ENCODE results near the gene ANGEL2.
"Not testable (repeated sequence)": the region's sequence is repeated elsewhere in the genome, so short reads cannot be mapped to it uniquely, and the experiment has no call there.

The ANGEL2 gene

GRCh38 chr1:213051127-213051880 is 35.6 kb upstream of the ANGEL2 start, which contains the start of gene RPS6KC1:
RPS6KC1 (plus strand) TSS chr1:213051241; CDS start chr1:213051405, 164 bp downstream.
- peak within 1 kb of the TSS; percentile 73 for H3K9ac ChIP-seq (ENCODE audit: low read depth, low read length, poor library complexity, severe bottlenecking)
- peaks cover 6% of the 10 kb centered on the region; the same call in 1 of the 2 replicates for H3K9me3 ChIP-seq (ENCODE audit: insufficient read depth, low read depth, low read length)
- H3K4me1 ChIP-seq (ENCODE audit: insufficient read depth, low read length, poor library complexity, severe bottlenecking), result peaks cover 29% of the 10 kb centered on the region
- H3K79me2 ChIP-seq (ENCODE audit: insufficient read depth, low read length), result peaks cover 12% of the 10 kb centered on the region
- peaks cover 47% of the 10 kb centered on the region for H3K27me3 ChIP-seq (ENCODE audit: insufficient read depth, low read length, poor library complexity, severe bottlenecking)
- peak within 1 kb of the TSS; percentile 76 for H3K4me2 ChIP-seq (ENCODE audit: low read depth, low read length, poor library complexity, severe bottlenecking)
- no peaks in the 10 kb centered on the region for H3K9me2 ChIP-seq (replicated peaks; ENCODE audit: low read depth, low read length)
- H3K36me3 ChIP-seq (ENCODE audit: insufficient read depth, low read length), result no peaks in the 10 kb centered on the region
- peak within 1 kb of the TSS; percentile 97 for H3K4me3 ChIP-seq (ENCODE audit: low read length, poor library complexity, severe bottlenecking)
- H3F3A ChIP-seq (ENCODE audit: low read depth), result no peaks in the 10 kb centered on the region
- peak within 1 kb of the TSS; percentile 100 for H2AFZ ChIP-seq (ENCODE audit: low read length)
- H4K20me1 ChIP-seq (ENCODE audit: insufficient read depth, low read length, poor library complexity, severe bottlenecking), result no peaks in the 10 kb centered on the region
- TF ChIP-seq CTCF (conservative IDR thresholded peaks at IDR 0.05; ENCODE audit: low read length) (peak; percentile 23; the same call in 1 of the 2 replicates), EZH2phosphoT487 (IDR thresholded peaks at IDR 0.05; ENCODE audit: borderline replicate concordance) (no peak)

GRCh38 chr1:213050745-213051126 is 35.1 kb upstream of the ANGEL2 start:
- no peak for TF ChIP-seq EZH2phosphoT487 (IDR thresholded peaks at IDR 0.05; ENCODE audit: borderline replicate concordance)
- TF ChIP-seq CTCF (conservative IDR thresholded peaks at IDR 0.05; ENCODE audit: low read length), result no peak
- Histone ChIP-seq H3K27me3 (ENCODE audit: insufficient read depth, low read length, poor library complexity, severe bottlenecking) (peaks cover 52% of the 10 kb centered on the region), H2AFZ (ENCODE audit: low read length) (peak overlapping the region; percentile 100), H4K20me1 (ENCODE audit: insufficient read depth, low read length, poor library complexity, severe bottlenecking) (no peaks in the 10 kb centered on the region), H3K4me1 (ENCODE audit: insufficient read depth, low read length, poor library complexity, severe bottlenecking) (peaks cover 29% of the 10 kb centered on the region), H3F3A (ENCODE audit: low read depth) (no peaks in the 10 kb centered on the region), H3K9ac (ENCODE audit: low read depth, low read length, poor library complexity, severe bottlenecking) (no peak overlapping the region), H3K9me3 (ENCODE audit: insufficient read depth, low read depth, low read length) (peaks cover 6% of the 10 kb centered on the region; the same call in 1 of the 2 replicates), H3K4me2 (ENCODE audit: low read depth, low read length, poor library complexity, severe bottlenecking) (peak overlapping the region; percentile 76), H3K4me3 (ENCODE audit: low read length, poor library complexity, severe bottlenecking) (peak overlapping the region; percentile 97), H3K79me2 (ENCODE audit: insufficient read depth, low read length) (peaks cover 12% of the 10 kb centered on the region), H3K36me3 (ENCODE audit: insufficient read depth, low read length) (no peaks in the 10 kb centered on the region), H3K9me2 (replicated peaks; ENCODE audit: low read depth, low read length) (no peaks in the 10 kb centered on the region)

- Histone ChIP-seq H2AFZ (ENCODE audit: low read length) (no peak overlapping the region), H3K27me3 (ENCODE audit: insufficient read depth, low read length, poor library complexity, severe bottlenecking) (peaks cover 67% of the 10 kb centered on the region), H3F3A (ENCODE audit: low read depth) (no peaks in the 10 kb centered on the region), H3K36me3 (ENCODE audit: insufficient read depth, low read length) (no peaks in the 10 kb centered on the region), H3K4me1 (ENCODE audit: insufficient read depth, low read length, poor library complexity, severe bottlenecking) (peaks cover 24% of the 10 kb centered on the region), H3K9ac (ENCODE audit: low read depth, low read length, poor library complexity, severe bottlenecking) (no peak overlapping the region), H3K4me2 (ENCODE audit: low read depth, low read length, poor library complexity, severe bottlenecking) (no peak overlapping the region), H3K4me3 (ENCODE audit: low read length, poor library complexity, severe bottlenecking) (no peak overlapping the region), H3K79me2 (ENCODE audit: insufficient read depth, low read length) (peaks cover 8% of the 10 kb centered on the region; the same call in 1 of the 2 replicates), H3K9me3 (ENCODE audit: insufficient read depth, low read depth, low read length) (peaks cover 6% of the 10 kb centered on the region; the same call in 1 of the 2 replicates), H4K20me1 (ENCODE audit: insufficient read depth, low read length, poor library complexity, severe bottlenecking) (no peaks in the 10 kb centered on the region), H3K9me2 (replicated peaks; ENCODE audit: low read depth, low read length) (no peaks in the 10 kb centered on the region)
- TF ChIP-seq EZH2phosphoT487 (IDR thresholded peaks at IDR 0.05; ENCODE audit: borderline replicate concordance) (no peak), CTCF (conservative IDR thresholded peaks at IDR 0.05; ENCODE audit: low read length) (no peak)
These were observed 33.6 kb upstream of the ANGEL2 start for GRCh38 chr1:213049232-213049631.

- not testable (repeated sequence) for H3K4me2 ChIP-seq (ENCODE audit: low read depth, low read length, poor library complexity, severe bottlenecking); H3K4me3 ChIP-seq (ENCODE audit: low read length, poor library complexity, severe bottlenecking); H3K9ac ChIP-seq (ENCODE audit: low read depth, low read length, poor library complexity, severe bottlenecking); H3F3A ChIP-seq (ENCODE audit: low read depth); H3K9me3 ChIP-seq (ENCODE audit: insufficient read depth, low read depth, low read length); H3K9me2 ChIP-seq (replicated peaks; ENCODE audit: low read depth, low read length); H3K79me2 ChIP-seq (ENCODE audit: insufficient read depth, low read length); H2AFZ ChIP-seq (ENCODE audit: low read length); H3K36me3 ChIP-seq (ENCODE audit: insufficient read depth, low read length); H4K20me1 ChIP-seq (ENCODE audit: insufficient read depth, low read length, poor library complexity, severe bottlenecking)
- Histone ChIP-seq H3K4me1 (ENCODE audit: insufficient read depth, low read length, poor library complexity, severe bottlenecking) (peaks cover 14% of the 10 kb centered on the region), H3K27me3 (ENCODE audit: insufficient read depth, low read length, poor library complexity, severe bottlenecking) (peaks cover 79% of the 10 kb centered on the region)
These were observed 29.9 kb upstream of the ANGEL2 start for GRCh38 chr1:213045321-213046226.
